IPS-11a (cell line): Measurements from ENCODE around the gene OGG1.

Source experiments
- H3K4me3 ChIP-seq: one replicate; pipeline ENCODE4 v1.5.1; 2013; ENCODE audit warnings: low read depth, low read length, control low read depth

The OGG1 gene

GRCh38 chr3:9727041-9727595, 22.6 kb upstream of the OGG1 start:
- peak overlapping the region; percentile 27 for H3K4me3 ChIP-seq

- H3K4me3 ChIP-seq: no peak overlapping the region
These were observed 22.0 kb upstream of the OGG1 start for GRCh38 chr3:9727743-9728142.

GRCh38 chr3:9729419-9729818, 20.3 kb upstream of the OGG1 start:
- no peak overlapping the region for H3K4me3 ChIP-seq

GRCh38 chr3:9730657-9731205, 19.0 kb upstream of the OGG1 start:
- peak overlapping the region; percentile 47 for H3K4me3 ChIP-seq

- H3K4me3 ChIP-seq: peak within 1 kb of the TSS; percentile 87
These were observed 18.3 kb upstream of the OGG1 start, which contains the start of gene BRPF1 for GRCh38 chr3:9731206-9732079. Gene BRPF1 (plus strand): TSS chr3:9731735. CDS start chr3:9734141, 2,406 bp downstream.

GRCh38 chr3:9732080-9732739, 17.5 kb upstream of the OGG1 start:
- H3K4me3 ChIP-seq: peak overlapping the region; percentile 87

- peak overlapping the region; percentile 87 for H3K4me3 ChIP-seq
These were observed 17.0 kb upstream of the OGG1 start for GRCh38 chr3:9732740-9733115.

- H3K4me3 ChIP-seq: no peak overlapping the region
These were observed 12.9 kb upstream of the OGG1 start for GRCh38 chr3:9736831-9737230.

- no peak overlapping the region for H3K4me3 ChIP-seq
These were observed 10.6 kb upstream of the OGG1 start for GRCh38 chr3:9739181-9739580.

GRCh38 chr3:9742560-9742959, 7.2 kb upstream of the OGG1 start:
- no peak overlapping the region for H3K4me3 ChIP-seq

GRCh38 chr3:9743548-9743947, 6.2 kb upstream of the OGG1 start:
- no peak overlapping the region for H3K4me3 ChIP-seq

GRCh38 chr3:9744162-9744561, 5.6 kb upstream of the OGG1 start:
- no peak overlapping the region for H3K4me3 ChIP-seq

GRCh38 chr3:9745521-9745920, 4.2 kb upstream of the OGG1 start:
- H3K4me3 ChIP-seq: no peak overlapping the region

- no peak overlapping the region for H3K4me3 ChIP-seq
These were observed 3.4 kb upstream of the OGG1 start for GRCh38 chr3:9746330-9746729.

- H3K4me3 ChIP-seq: no peak overlapping the region
These were observed 2.5 kb upstream of the OGG1 start for GRCh38 chr3:9747267-9747666.

- H3K4me3 ChIP-seq: no peak overlapping the region
These were observed 1.7 kb upstream of the OGG1 start for GRCh38 chr3:9748031-9748430.

GRCh38 chr3:9749296-9749644, 482 bp upstream of the OGG1 start:
- H3K4me3 ChIP-seq: peak overlapping the region; percentile 82

GRCh38 chr3:9750556-9751411, 1.0 kb downstream of the OGG1 start:
- peak overlapping the region; percentile 82 for H3K4me3 ChIP-seq

- no peak overlapping the region for H3K4me3 ChIP-seq
These were observed 4.9 kb downstream of the OGG1 start for GRCh38 chr3:9754678-9755077.

GRCh38 chr3:9757427-9757826, 7.7 kb downstream of the OGG1 start:
- no peak overlapping the region for H3K4me3 ChIP-seq
